Colon (tissue), 2 donors: ENCODE results near the gene TIMP1.

ENCODE experiments used
- FAIRE-seq: peaks from 2 replicates; lab custom pipeline; 2012; peaks lifted over from hg19 to GRCh38; lab: Jason Lieb, UNC
- donor health status: control.
- donor health status: control.

TIMP1 gene

GRCh38 chrX:47581731-47582647, at the start of gene TIMP1:
TIMP1 (plus strand) TSS chrX:47582436; CDS start chrX:47583416, 980 bp downstream.
- FAIRE-seq, result no peak

GRCh38 chrX:47539860-47540259, 42.4 kb upstream of the TIMP1 start:
- no peak for FAIRE-seq

GRCh38 chrX:47540754-47541538, 41.3 kb upstream of the TIMP1 start:
- peak; percentile 93 for FAIRE-seq

- FAIRE-seq, result no peak
Measured at GRCh38 chrX:47543496-47543895, 38.7 kb upstream of the TIMP1 start.

GRCh38 chrX:47556045-47556623, 26.1 kb upstream of the TIMP1 start:
- peak; percentile 93 for FAIRE-seq

GRCh38 chrX:47558436-47558835, 23.8 kb upstream of the TIMP1 start:
- peak; percentile 80 for FAIRE-seq

- FAIRE-seq, result no peak
Measured at GRCh38 chrX:47560179-47560933, 21.9 kb upstream of the TIMP1 start.

GRCh38 chrX:47560934-47561658, 21.1 kb upstream of the TIMP1 start, which contains the start of gene ARAF:
ARAF (plus strand) TSS chrX:47561205; CDS start chrX:47562968, 1,763 bp downstream.
- FAIRE-seq, result peak; percentile 61

GRCh38 chrX:47561659-47562151, 20.5 kb upstream of the TIMP1 start:
- FAIRE-seq, result no peak

GRCh38 chrX:47562615-47563243, 19.5 kb upstream of the TIMP1 start:
- no peak for FAIRE-seq

- no peak for FAIRE-seq
Measured at GRCh38 chrX:47563801-47564315, 18.4 kb upstream of the TIMP1 start.

- no peak for FAIRE-seq
Measured at GRCh38 chrX:47564438-47565085, 17.7 kb upstream of the TIMP1 start.

- no peak for FAIRE-seq
Measured at GRCh38 chrX:47566841-47567240, 15.4 kb upstream of the TIMP1 start.

GRCh38 chrX:47568656-47569295, 13.5 kb upstream of the TIMP1 start:
- FAIRE-seq, result no peak

GRCh38 chrX:47570794-47571193, 11.4 kb upstream of the TIMP1 start:
- no peak for FAIRE-seq

- no peak for FAIRE-seq
Measured at GRCh38 chrX:47571215-47571614, 11.0 kb upstream of the TIMP1 start.

GRCh38 chrX:47571896-47572295, 10.3 kb upstream of the TIMP1 start:
- FAIRE-seq, result no peak

- FAIRE-seq, result no peak
Measured at GRCh38 chrX:47572773-47573340, 9.4 kb upstream of the TIMP1 start.
